GM12878 (cell line): ENCODE results near the gene MGME1. TPM values are rescaled to one million over a fixed set of nuclear protein-coding genes. Genes with fewer than 3 reads are reported as not detected.

Source experiments
- ATAC-seq: fragments of 200-7000 bp; cut with Tn5 transposase; 3 replicates; pipeline ENCODE4 v1.9.1; 2020; ENCODE audit warnings: mild to moderate bottlenecking, moderate library complexity
- BruUV-seq: library from RNA; stranded (reverse); fragments of 400-500 nt; replicated peaks from 2 replicates; lab custom pipeline; 2021; lab: Mats Ljungman, UMichigan
- CTCF ChIA-PET: fragments of 300-600 bp; sonication (Branson Sonifier 250); formaldehyde crosslinking; extraction: SDS; loops from one replicate; lab custom pipeline; 2021; ENCODE audit warnings: inconsistent platforms; lab: Yijun Ruan, JAX
- POLR2A ChIA-PET: fragments of 350-600 bp; formaldehyde crosslinking; extraction: SDS; loops from one replicate; lab custom pipeline; 2021; ENCODE audit warnings: inconsistent platforms; lab: Charles Lee
- RAD21 ChIA-PET: fragments of 300-600 bp; sonication (Branson Sonifier 250); formaldehyde crosslinking; loops from one replicate; lab custom pipeline; 2023; ENCODE audit warnings: antibody characterized with exemption; ENCODE audit not compliant: unreplicated experiment; lab: Charles Lee
- SMC1A ChIA-PET: fragments of 300-600 bp; sonication (Branson Sonifier 250); formaldehyde crosslinking; loops from one replicate; lab custom pipeline; 2023; ENCODE audit not compliant: unreplicated experiment, uncharacterized antibody; lab: Charles Lee
- DNase-seq: peaks from one replicate; pipeline ENCODE4 v3.0.0-alpha.2; 2011; ENCODE audit warnings: low read depth, low spot score
- FAIRE-seq: peaks from 3 replicates; lab custom pipeline; 2011; peaks lifted over from hg19 to GRCh38; lab: Jason Lieb, UNC
- H2AFZ ChIP-seq: 2 replicates; pipeline ENCODE4 v1.6.0; 2011; ENCODE audit warnings: low read depth, low read length, control low read depth; ENCODE audit not compliant: control insufficient read depth
- H3K27ac ChIP-seq: 2 replicates; pipeline ENCODE4 v1.5.1; 2011; ENCODE audit warnings: control low read depth; ENCODE audit not compliant: control insufficient read depth, insufficient read depth
- H3K27me3 ChIP-seq, 2 experiments: replicated peaks in 1 of 2; 2 replicates each; pipeline versions ENCODE4 v1.6.0 to v1.6.1; 2011; ENCODE audit warnings: low read length in 1 of 2; ENCODE audit not compliant: control insufficient read depth in 2 of 2, insufficient read depth in 2 of 2
- H3K36me3 ChIP-seq, 2 experiments: 2 replicates each; pipeline ENCODE4 v1.5.1; 2011; ENCODE audit warnings: low read length in 1 of 2; ENCODE audit not compliant: control insufficient read depth in 2 of 2, insufficient read depth in 2 of 2
- H3K4me1 ChIP-seq: 2 replicates; pipeline ENCODE4 v1.6.1; 2011; ENCODE audit warnings: mild to moderate bottlenecking, low read length, moderate library complexity, mixed read lengths; ENCODE audit not compliant: control insufficient read depth, insufficient read depth
- H3K4me2 ChIP-seq: 2 replicates; pipeline ENCODE4 v1.6.0; 2011; ENCODE audit warnings: control low read depth; ENCODE audit not compliant: control insufficient read depth, insufficient read depth
- H3K4me3 ChIP-seq: fragments of 200-600 bp; sonication (generic); 2 replicates; pipeline ENCODE4 v1.5.1; 2016
- H3K79me2 ChIP-seq: 2 replicates; pipeline ENCODE4 v1.6.0; 2011; ENCODE audit warnings: low read length; ENCODE audit not compliant: control insufficient read depth, insufficient read depth
- H3K9ac ChIP-seq: 2 replicates; pipeline ENCODE4 v1.8.0; 2011; ENCODE audit warnings: low read length, control low read depth, mixed read lengths; ENCODE audit not compliant: control insufficient read depth, insufficient read depth
- H3K9me3 ChIP-seq: replicated peaks from 3 replicates; pipeline ENCODE4 v1.5.1; 2011; ENCODE audit warnings: mild to moderate bottlenecking, low read length; ENCODE audit not compliant: control insufficient read depth, insufficient read depth
- H4K20me1 ChIP-seq: 2 replicates; pipeline ENCODE4 v1.6.0; 2011; ENCODE audit not compliant: control insufficient read depth, insufficient read depth
- BMI1 ChIP-seq: fragments of 450-650 bp; IDR thresholded peaks from 2 replicates; pipeline ENCODE4 v1.6.1; 2016; ENCODE audit warnings: mild to moderate bottlenecking, moderate library complexity, borderline replicate concordance
- FOS ChIP-seq: IDR thresholded peaks from 3 replicates; pipeline ENCODE4 v1.6.1; 2011; ENCODE audit warnings: borderline replicate concordance; ENCODE audit not compliant: insufficient read length; ENCODE audit errors: extremely low read depth
- HDAC2 ChIP-seq: fragments of 200-600 bp; sonication (generic); IDR thresholded peaks from 2 replicates; pipeline ENCODE4 v1.6.1; 2017
- MEF2B ChIP-seq: fragments of 450-650 bp; IDR thresholded peaks from 2 replicates; pipeline ENCODE4 v1.6.1; 2018; ENCODE audit warnings: mild to moderate bottlenecking, moderate library complexity; ENCODE audit not compliant: partially characterized antibody, poor library complexity, severe bottlenecking
- NFIC ChIP-seq: IDR thresholded peaks from 2 replicates; pipeline ENCODE4 v1.6.1; 2012; ENCODE audit warnings: low read depth, mild to moderate bottlenecking, inconsistent platforms, low read length, moderate library complexity
- PAX5 ChIP-seq: IDR thresholded peaks from 2 replicates; pipeline ENCODE4 v1.6.1; 2011; ENCODE audit warnings: low read depth, low read length, borderline replicate concordance
- POLR2A ChIP-seq: IDR thresholded peaks from 2 replicates; pipeline ENCODE4 v1.6.1; 2011; ENCODE audit warnings: low read depth, mild to moderate bottlenecking, low read length
- POLR2AphosphoS5 ChIP-seq: IDR thresholded peaks from 2 replicates; pipeline ENCODE4 v1.6.1; 2011; ENCODE audit warnings: mild to moderate bottlenecking, low read length, inconsistent platforms
- SIX5 ChIP-seq: IDR thresholded peaks from 2 replicates; pipeline ENCODE4 v1.6.1; 2011; ENCODE audit warnings: mild to moderate bottlenecking, low read depth, low read length, moderate library complexity; ENCODE audit not compliant: severe bottlenecking
- STAT1 ChIP-seq: fragments of 450-650 bp; conservative IDR thresholded peaks from 2 replicates; pipeline ENCODE4 v1.6.1; 2014; ENCODE audit warnings: antibody characterized with exemption, mild to moderate bottlenecking
- SUPT20H ChIP-seq: IDR thresholded peaks from 2 replicates; pipeline ENCODE4 v1.6.1; 2011; ENCODE audit warnings: low read depth, mild to moderate bottlenecking, low read length, moderate library complexity, borderline replicate concordance; ENCODE audit not compliant: control insufficient read depth
- ZNF687 ChIP-seq: fragments of 450-650 bp; IDR thresholded peaks from 2 replicates; pipeline ENCODE4 v1.6.1; 2017; ENCODE audit warnings: mild to moderate bottlenecking, moderate library complexity
- WGBS: methylation state at CpG from one replicate; pipeline ENCODE4 v1.1.6; 2016; ENCODE audit warnings: low lambda C conversion rate; ENCODE audit not compliant: insufficient replicate concordance, insufficient coverage; ENCODE audit errors: missing lambda C conversion rate; 5-methylcytosine and 5-hydroxymethylcytosine counted together
- in situ Hi-C: fragments of 300-500 bp; cut with MboI; formaldehyde crosslinking; loops from 9 replicates; pipeline ENCODE4 v1.14.3; 2018; ENCODE audit warnings: mixed read lengths
- intact Hi-C: fragments of 100-400 bp; cut with micrococcal nuclease; formaldehyde crosslinking; loops from one replicate; pipeline ENCODE4 v1.14.2; 2022; ENCODE audit not compliant: unreplicated experiment
- polyA plus RNA-seq, 11 experiments: library from polyadenylated mRNA; depleted of rRNA in 4 of 11; unstranded in 6 of 11; stranded (reverse) in 5 of 11; fragments of >200 nt; fragmentation: Nextera tagmentation in 4 of 11; fragmentation: Illumina TruSeq in 1 of 11; extraction: Ambion mirVana in 4 of 11; extraction: Trizol in 1 of 11; gene quantifications; 1 replicate in 1 of 11; 2 replicates in 10 of 11; pipeline versions ENCODE4 v1.2.1 to v1.2.3, GENCODE V29; 2011 to 2016; ENCODE audit warnings: inconsistent platforms in 2 of 11, missing spikeins in 2 of 11, low read depth in 1 of 11
- total RNA-seq, 4 experiments: library from RNA; depleted of rRNA in 3 of 4; stranded (reverse); fragments of >200 nt in 3 of 4; fragmentation: Illumina TruSeq in 1 of 4; extraction: Trizol in 1 of 4; gene quantifications; 2 replicates each; pipeline versions ENCODE4 v1.2.1 to v1.2.3, GENCODE V29; 2013 to 2021
- TF ChIP-seq, protein P1 (sequence below): IDR thresholded peaks from 2 replicates; pipeline ENCODE4 v1.6.1; 2011; ENCODE audit warnings: low read depth, low read length, improper control_type of control experiment, borderline replicate concordance

MGME1 gene
- total and polyA plus RNA-seq, 10 of the 15 experiments (the other 5 are each of a cell fraction or from before 2014, with no cell fraction given) = 13.4 to 44.8 (median 30.6) TPM

- no peak overlapping the region for H3K4me3 ChIP-seq
- peak overlapping the region; percentile 67 for H3K27ac ChIP-seq
- intact Hi-C loops = loop anchor here (10.0 kb wide), 1 partner anchor 279 kb away; the partner anchor contains the start of gene ZNF133
- WGBS = 73% methylated on average over 6 of the region's 6 CpGs
- peak overlapping the region; percentile 92; the same call in 1 of the 2 replicates for H3K4me2 ChIP-seq
- no peaks in the 10 kb centered on the region for H3K79me2 ChIP-seq
- H2AFZ ChIP-seq = no peak overlapping the region
- in situ Hi-C loops = no loop called here
- no peaks in the 10 kb centered on the region for H3K36me3 ChIP-seq
- CTCF ChIA-PET = interaction anchor here (0.7 to 2.8 kb wide), 4 partner anchors 11 to 106 kb away, joined by 3 to 27 read pairs (median 4); no protein-coding TSS in a partner anchor
- TF ChIP-seq SIX5 = no peak
- no peak for TF ChIP-seq SUPT20H
- no peak for TF ChIP-seq MEF2B
- no peak for TF ChIP-seq POLR2AphosphoS5
- TF ChIP-seq, protein P1, sequence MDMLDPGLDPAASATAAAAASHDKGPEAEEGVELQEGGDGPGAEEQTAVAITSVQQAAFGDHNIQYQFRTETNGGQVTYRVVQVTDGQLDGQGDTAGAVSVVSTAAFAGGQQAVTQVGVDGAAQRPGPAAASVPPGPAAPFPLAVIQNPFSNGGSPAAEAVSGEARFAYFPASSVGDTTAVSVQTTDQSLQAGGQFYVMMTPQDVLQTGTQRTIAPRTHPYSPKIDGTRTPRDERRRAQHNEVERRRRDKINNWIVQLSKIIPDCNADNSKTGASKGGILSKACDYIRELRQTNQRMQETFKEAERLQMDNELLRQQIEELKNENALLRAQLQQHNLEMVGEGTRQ = no peak
- no peak for TF ChIP-seq NFIC
- no peak for TF ChIP-seq HDAC2
- no peak for TF ChIP-seq POLR2A
- no peak for TF ChIP-seq FOS
- TF ChIP-seq PAX5 = no peak
- TF ChIP-seq ZNF687 = no peak
- no peak for TF ChIP-seq STAT1
- no peak for TF ChIP-seq BMI1
- TF ChIP-seq, all 136 proteins: peak for 0
- peaks cover 31% of the 10 kb centered on the region for H3K4me1 ChIP-seq
- no peaks in the 10 kb centered on the region for H3K9me3 ChIP-seq
- H4K20me1 ChIP-seq = no peaks in the 10 kb centered on the region
- POLR2A ChIA-PET = interaction anchor here (0.6 to 0.9 kb wide), 5 partner anchors 44 to 1678 kb away, joined by 3 to 4 read pairs (median 3); partner anchors contain the start of gene SEC23B
- RAD21 ChIA-PET = interaction anchor here (0.9 to 3.0 kb wide), 8 partner anchors 10 to 501 kb away, joined by 3 to 12 read pairs (median 5); partner anchors contain the start of genes KAT14 and PET117
- H3K27me3 ChIP-seq = no peaks in the 10 kb centered on the region
- H3K9ac ChIP-seq = no peak overlapping the region; the same call in 1 of the 2 replicates
- BruUV-seq = no TSS peak
- FAIRE-seq (no peak), DNase-seq (no peak), ATAC-seq (no peak)
- SMC1A ChIA-PET = interaction anchor here (1.3 to 4.0 kb wide), 4 partner anchors 12 to 358 kb away, joined by 3 to 29 read pairs (median 5); no protein-coding TSS in a partner anchor
Measured at GRCh38 chr20:18005990-18006364, 37.2 kb downstream of the MGME1 start.
